PC-9 (cell line): ENCODE results near the gene ARL5A. TPM values are rescaled to one million over a fixed set of nuclear protein-coding genes. Genes with fewer than 3 reads are reported as not detected.

ENCODE experiments used
- BruUV-seq: library from RNA; stranded (reverse); fragments of 400-500 nt; replicated peaks from 2 replicates; lab custom pipeline; 2021; lab: Mats Ljungman, UMichigan
- CTCF ChIA-PET: fragments of 300-600 bp; sonication (Branson Sonifier 250); formaldehyde crosslinking; loops from one replicate; lab custom pipeline; 2022; ENCODE audit warnings: antibody characterized with exemption; lab: Charles Lee
- POLR2A ChIA-PET: fragments of 300-600 bp; sonication (Branson Sonifier 250); formaldehyde crosslinking; loops from one replicate; lab custom pipeline; 2022; ENCODE audit warnings: antibody characterized with exemption; ENCODE audit not compliant: unreplicated experiment; lab: Charles Lee
- DNase-seq, 2 experiments: peaks; one replicate each; pipeline versions ENCODE4 v3.0.0 to v3.0.0-alpha.2; 2015 to 2022; ENCODE audit warnings: mixed read lengths in 1 of 2
- H2AFZ ChIP-seq: fragments of 200-600 bp; sonication (generic); 2 replicates; pipeline ENCODE4 v1.8.1; 2017; ENCODE audit warnings: antibody characterized with exemption
- H3F3A ChIP-seq: fragments of 200-600 bp; sonication (generic); 2 replicates; pipeline ENCODE4 v1.8.1; 2017; ENCODE audit warnings: antibody characterized with exemption, mild to moderate bottlenecking, low read depth; ENCODE audit not compliant: insufficient read depth
- H3K27ac ChIP-seq: fragments of 200-600 bp; sonication (generic); 2 replicates; pipeline ENCODE4 v1.6.1; 2016; ENCODE audit warnings: mixed run types
- H3K27me3 ChIP-seq: fragments of 200-600 bp; sonication (generic); 2 replicates; pipeline ENCODE4 v1.6.1; 2016; ENCODE audit warnings: low read depth, mixed run types; ENCODE audit not compliant: insufficient read depth
- H3K36me3 ChIP-seq: fragments of 200-600 bp; sonication (generic); 2 replicates; pipeline ENCODE4 v1.6.1; 2016; ENCODE audit warnings: low read depth, mixed run types
- H3K4me1 ChIP-seq: fragments of 200-600 bp; sonication (generic); replicated peaks from 2 replicates; pipeline ENCODE4 v1.6.1; 2016; ENCODE audit warnings: mixed run types; ENCODE audit not compliant: insufficient read depth
- H3K4me2 ChIP-seq: fragments of 200-600 bp; sonication (generic); 2 replicates; pipeline ENCODE4 v1.6.1; 2017; ENCODE audit warnings: mixed run types
- H3K4me3 ChIP-seq: fragments of 200-600 bp; sonication (generic); 2 replicates; pipeline ENCODE4 v1.6.1; 2016; ENCODE audit warnings: mixed run types
- H3K79me2 ChIP-seq: fragments of 200-600 bp; sonication (generic); 2 replicates; pipeline ENCODE4 v1.6.1; 2017; ENCODE audit warnings: low read depth, mixed run types
- H3K9me2 ChIP-seq: fragments of 200-600 bp; sonication (generic); 2 replicates; pipeline ENCODE4 v1.8.1; 2017; ENCODE audit warnings: mild to moderate bottlenecking; ENCODE audit not compliant: insufficient read depth
- H3K9me3 ChIP-seq: fragments of 200-600 bp; sonication (generic); 2 replicates; pipeline ENCODE4 v1.8.1; 2016; ENCODE audit warnings: low read depth; ENCODE audit not compliant: insufficient read depth
- H4K20me1 ChIP-seq: fragments of 200-600 bp; sonication (generic); 2 replicates; pipeline ENCODE4 v1.8.1; 2017; ENCODE audit not compliant: insufficient read depth
- EZH2 ChIP-seq: fragments of 200-600 bp; sonication (generic); IDR thresholded peaks from 2 replicates; pipeline ENCODE4 v1.8.0; 2017; ENCODE audit warnings: antibody characterized with exemption, low read depth
- intact Hi-C: fragments of 100-400 bp; cut with micrococcal nuclease; formaldehyde crosslinking; loops from one replicate; pipeline ENCODE4 v1.10.0; 2022; ENCODE audit not compliant: unreplicated experiment
- total RNA-seq: library from RNA; stranded (reverse); gene quantifications from 2 replicates; pipeline ENCODE4 v1.2.3, GENCODE V29; 2021
- TF ChIP-seq, protein P1 (sequence below): fragments of 200-600 bp; sonication (generic); conservative IDR thresholded peaks from 2 replicates; pipeline ENCODE4 v1.6.1; 2017; ENCODE audit warnings: mixed run types, antibody characterized with exemption, mild to moderate bottlenecking, moderate library complexity

The ARL5A gene
- total RNA-seq, 1 experiment from 2014 or later = 36.1 TPM

- TF ChIP-seq, protein P1, sequence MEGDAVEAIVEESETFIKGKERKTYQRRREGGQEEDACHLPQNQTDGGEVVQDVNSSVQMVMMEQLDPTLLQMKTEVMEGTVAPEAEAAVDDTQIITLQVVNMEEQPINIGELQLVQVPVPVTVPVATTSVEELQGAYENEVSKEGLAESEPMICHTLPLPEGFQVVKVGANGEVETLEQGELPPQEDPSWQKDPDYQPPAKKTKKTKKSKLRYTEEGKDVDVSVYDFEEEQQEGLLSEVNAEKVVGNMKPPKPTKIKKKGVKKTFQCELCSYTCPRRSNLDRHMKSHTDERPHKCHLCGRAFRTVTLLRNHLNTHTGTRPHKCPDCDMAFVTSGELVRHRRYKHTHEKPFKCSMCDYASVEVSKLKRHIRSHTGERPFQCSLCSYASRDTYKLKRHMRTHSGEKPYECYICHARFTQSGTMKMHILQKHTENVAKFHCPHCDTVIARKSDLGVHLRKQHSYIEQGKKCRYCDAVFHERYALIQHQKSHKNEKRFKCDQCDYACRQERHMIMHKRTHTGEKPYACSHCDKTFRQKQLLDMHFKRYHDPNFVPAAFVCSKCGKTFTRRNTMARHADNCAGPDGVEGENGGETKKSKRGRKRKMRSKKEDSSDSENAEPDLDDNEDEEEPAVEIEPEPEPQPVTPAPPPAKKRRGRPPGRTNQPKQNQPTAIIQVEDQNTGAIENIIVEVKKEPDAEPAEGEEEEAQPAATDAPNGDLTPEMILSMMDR = no peak; the same call in 1 of the 2 replicates
- TF ChIP-seq EZH2 = no peak
- CTCF ChIA-PET = no interaction called here
- Histone ChIP-seq H3K4me1 (no peaks in the 10 kb centered on the region), H3K36me3 (no peaks in the 10 kb centered on the region), H3F3A (no peaks in the 10 kb centered on the region), H3K79me2 (no peaks in the 10 kb centered on the region), H3K4me2 (no peak overlapping the region), H3K9me2 (no peaks in the 10 kb centered on the region), H4K20me1 (no peaks in the 10 kb centered on the region), H3K27ac (no peak overlapping the region), H2AFZ (no peak overlapping the region), H3K9me3 (no peaks in the 10 kb centered on the region), H3K4me3 (no peak overlapping the region), H3K27me3 (no peaks in the 10 kb centered on the region)
- BruUV-seq = no TSS peak
- no peak for DNase-seq
- POLR2A ChIA-PET = no interaction called here
- intact Hi-C loops = no loop called here
Measured at GRCh38 chr2:151777487-151777886, 50.7 kb downstream of the ARL5A start.

DNA sequence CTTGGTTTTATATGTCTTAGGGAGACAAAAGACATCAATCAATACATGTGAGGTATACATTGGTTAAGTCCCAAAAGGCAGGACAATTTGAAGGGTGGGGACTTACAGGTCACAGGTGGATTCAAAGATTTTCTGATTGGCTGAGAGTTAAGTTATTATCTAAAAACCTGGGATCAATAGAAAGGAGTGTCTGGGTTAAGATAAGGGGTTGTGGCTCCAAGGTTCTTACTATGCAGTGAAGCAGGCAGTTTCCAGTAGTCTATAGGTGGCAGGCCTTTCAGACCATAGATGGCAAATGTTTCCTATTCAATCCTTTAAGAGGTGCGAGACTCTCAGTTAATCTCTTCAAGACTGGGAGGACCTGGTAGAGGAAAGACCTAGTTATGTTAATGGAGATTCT is 51.9 kb downstream of the ARL5A start:
- H3K79me2 ChIP-seq = no peaks in the 10 kb centered on the region
- H3K4me3 ChIP-seq = no peak overlapping the region
- no peaks in the 10 kb centered on the region for H3K27me3 ChIP-seq
- H3K27ac ChIP-seq = no peak overlapping the region
- H3K9me2 ChIP-seq = no peaks in the 10 kb centered on the region
- no peak for TF ChIP-seq EZH2
- TF ChIP-seq, protein P1 = no peak
- no TSS peak for BruUV-seq
- ChIA-PET POLR2A (no interaction called here), CTCF (no interaction called here)
- no peaks in the 10 kb centered on the region for H3K4me1 ChIP-seq
- H3K36me3 ChIP-seq = no peaks in the 10 kb centered on the region
- H3F3A ChIP-seq = no peaks in the 10 kb centered on the region
- DNase-seq = no peak
- no peak overlapping the region for H3K4me2 ChIP-seq
- H4K20me1 ChIP-seq = no peaks in the 10 kb centered on the region
- intact Hi-C loops = no loop called here
- H3K9me3 ChIP-seq = no peaks in the 10 kb centered on the region
- no peak overlapping the region for H2AFZ ChIP-seq

- H3K27ac ChIP-seq = no peak overlapping the region
- intact Hi-C loops = no loop called here
- no TSS peak for BruUV-seq
Measured at GRCh38 chr2:151775057-151775740, 53.0 kb downstream of the ARL5A start.

More at GRCh38 chr2:151775057-151775740, 53.0 kb downstream of the ARL5A start:
- H3K4me2 ChIP-seq = no peak overlapping the region
- H3K79me2 ChIP-seq = no peaks in the 10 kb centered on the region
- H3K27me3 ChIP-seq = no peaks in the 10 kb centered on the region
- ChIA-PET CTCF (no interaction called here), POLR2A (no interaction called here)
- TF ChIP-seq, protein P1 = no peak
- TF ChIP-seq EZH2 = no peak
- no peak overlapping the region for H3K4me3 ChIP-seq
- H3K36me3 ChIP-seq = no peaks in the 10 kb centered on the region
- no peaks in the 10 kb centered on the region for H3F3A ChIP-seq
- no peaks in the 10 kb centered on the region for H4K20me1 ChIP-seq
- no peaks in the 10 kb centered on the region for H3K4me1 ChIP-seq
- H3K9me3 ChIP-seq = no peaks in the 10 kb centered on the region
- no peaks in the 10 kb centered on the region for H3K9me2 ChIP-seq
- H2AFZ ChIP-seq = no peak overlapping the region
- no peak for DNase-seq
